Endometrial microvascular endothelial cells (primary cell): ENCODE results near the gene NEK8. TPM values are rescaled to one million over a fixed set of nuclear protein-coding genes. Genes with fewer than 3 reads are reported as not detected.

Source experiments
- in situ Hi-C: cut with HindIII; loops from 2 replicates; pipeline ENCODE4 v1.10.0; 2017; ENCODE audit warnings: low sequenced_read_pairs, low pct_unique_long_range_greater_than_20kb; ENCODE audit errors: inconsistent ontology term
- total RNA-seq: library from RNA; depleted of rRNA; stranded (reverse); fragments of >200 nt; gene quantifications from one replicate; pipeline ENCODE4 v1.2.3, GENCODE V29; 2015; ENCODE audit errors: inconsistent ontology term

Gene NEK8
- total RNA-seq, 1 donor from 2014 or later, result 1.0 TPM

GRCh38 chr17:28740406-28741357 lies 12.1 kb downstream of the NEK8 start:
- in situ Hi-C loops, result no loop called here

- in situ Hi-C loops, result no loop called here
These were observed 13.1 kb downstream of the NEK8 start for GRCh38 chr17:28741358-28742349.

GRCh38 chr17:28743243-28744103 lies 14.9 kb downstream of the NEK8 start, which contains the start of gene TRAF4:
TRAF4 (plus strand) TSS chr17:28744011; CDS start chr17:28744113, 102 bp downstream.
- in situ Hi-C loops, result no loop called here

DNA sequence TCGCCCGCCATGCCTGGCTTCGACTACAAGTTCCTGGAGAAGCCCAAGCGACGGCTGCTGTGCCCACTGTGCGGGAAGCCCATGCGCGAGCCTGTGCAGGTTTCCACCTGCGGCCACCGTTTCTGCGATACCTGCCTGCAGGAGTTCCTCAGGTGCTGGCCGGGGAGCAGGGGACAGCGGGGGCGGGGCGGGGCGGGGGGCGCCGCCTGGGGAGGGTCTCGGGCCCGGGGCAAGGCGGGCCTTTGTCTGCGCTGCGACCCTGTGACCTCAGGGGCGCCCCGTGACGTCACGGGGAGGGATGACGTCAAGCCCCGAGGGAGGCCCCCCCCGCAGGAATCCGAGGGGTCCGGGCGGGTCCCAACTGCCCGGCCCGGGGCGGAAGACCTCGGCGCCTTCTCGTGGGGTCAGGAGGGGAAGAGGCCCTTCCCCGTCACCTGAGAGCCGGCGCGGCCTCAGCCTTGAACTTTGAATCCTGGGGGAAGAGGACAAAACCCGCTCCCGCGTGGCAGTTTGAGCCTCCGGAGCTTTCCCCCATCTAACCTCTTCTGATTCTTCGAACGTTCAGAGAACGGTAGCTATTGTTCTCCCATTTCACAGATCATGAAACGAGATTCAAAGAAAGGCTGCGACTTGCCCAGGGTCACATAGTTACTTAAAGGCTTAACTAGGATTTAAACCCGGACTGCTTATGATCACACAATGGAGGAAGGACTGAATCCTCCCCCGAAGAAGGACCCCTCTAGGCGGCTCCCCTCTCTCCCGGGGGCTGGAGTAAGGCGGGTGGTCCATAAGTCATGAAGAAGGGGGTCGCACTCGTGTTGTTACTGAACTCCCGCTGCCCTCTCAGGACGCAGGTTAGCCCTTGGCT lies 15.8 kb downstream of the NEK8 start:
- in situ Hi-C loops, result no loop called here

DNA sequence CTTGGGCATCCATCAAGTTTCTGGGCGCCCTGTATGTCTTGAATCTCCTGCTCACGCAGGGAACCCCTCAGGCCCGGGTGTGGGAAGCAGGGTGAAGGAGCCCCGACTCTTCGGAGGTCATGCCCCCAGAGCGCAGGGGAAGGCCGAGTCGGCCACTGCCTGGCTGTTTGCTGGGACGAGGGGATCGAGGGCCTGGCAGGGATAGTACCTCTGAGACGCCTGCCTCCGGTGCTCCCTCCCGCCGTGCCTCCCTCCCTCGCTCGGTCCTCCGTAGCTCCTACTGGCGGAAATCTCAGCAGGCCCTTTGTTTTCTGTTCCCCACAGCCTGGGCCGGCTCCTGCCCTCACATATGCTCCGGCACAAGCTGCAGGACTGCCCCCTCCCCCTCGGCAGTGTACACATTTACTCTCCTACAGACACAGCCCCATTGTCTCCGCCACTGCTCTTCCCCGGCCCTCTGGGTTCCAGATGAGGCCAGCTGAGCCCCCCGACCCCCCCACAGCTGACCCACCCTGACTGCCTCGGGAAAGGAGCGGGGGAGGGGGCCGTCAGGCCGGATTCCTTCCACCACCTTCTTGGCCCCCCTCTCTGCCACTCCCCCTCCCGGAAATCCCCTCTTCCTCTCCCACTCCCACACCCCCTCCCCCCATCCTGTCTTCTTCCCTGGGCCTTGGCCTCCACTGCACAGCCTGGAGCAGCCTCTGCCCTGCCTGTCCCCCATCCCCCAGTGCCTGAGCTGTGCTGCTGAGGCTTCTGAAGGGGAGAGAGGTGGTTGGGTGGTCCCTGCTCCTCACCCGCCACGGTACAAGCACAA lies 16.6 kb downstream of the NEK8 start:
- in situ Hi-C loops, result no loop called here

GRCh38 chr17:28745786-28746411 lies 17.3 kb downstream of the NEK8 start:
- in situ Hi-C loops, result no loop called here

DNA sequence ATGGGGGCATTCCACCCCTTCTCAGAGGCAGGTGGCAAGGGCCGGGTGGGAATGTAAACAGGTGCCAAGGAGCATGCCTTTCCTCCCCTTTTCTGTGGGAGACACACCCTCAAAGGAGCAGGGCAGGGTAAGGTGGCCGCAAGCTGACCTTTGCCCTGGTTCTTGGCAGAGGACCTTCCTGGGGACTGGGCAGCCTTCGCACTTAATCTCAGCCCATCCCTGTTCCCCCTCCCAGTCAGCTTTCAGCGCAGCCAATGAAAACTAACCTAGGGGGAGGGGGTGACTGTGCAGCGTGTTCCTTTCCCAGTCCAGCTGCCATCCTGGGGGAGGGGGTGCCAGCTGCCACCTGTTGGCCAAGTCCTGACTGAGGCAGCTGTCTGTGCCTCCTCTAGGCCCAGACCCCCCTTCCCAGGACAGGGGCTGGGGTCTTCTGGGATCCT lies 18.0 kb downstream of the NEK8 start:
- in situ Hi-C loops, result no loop called here

DNA sequence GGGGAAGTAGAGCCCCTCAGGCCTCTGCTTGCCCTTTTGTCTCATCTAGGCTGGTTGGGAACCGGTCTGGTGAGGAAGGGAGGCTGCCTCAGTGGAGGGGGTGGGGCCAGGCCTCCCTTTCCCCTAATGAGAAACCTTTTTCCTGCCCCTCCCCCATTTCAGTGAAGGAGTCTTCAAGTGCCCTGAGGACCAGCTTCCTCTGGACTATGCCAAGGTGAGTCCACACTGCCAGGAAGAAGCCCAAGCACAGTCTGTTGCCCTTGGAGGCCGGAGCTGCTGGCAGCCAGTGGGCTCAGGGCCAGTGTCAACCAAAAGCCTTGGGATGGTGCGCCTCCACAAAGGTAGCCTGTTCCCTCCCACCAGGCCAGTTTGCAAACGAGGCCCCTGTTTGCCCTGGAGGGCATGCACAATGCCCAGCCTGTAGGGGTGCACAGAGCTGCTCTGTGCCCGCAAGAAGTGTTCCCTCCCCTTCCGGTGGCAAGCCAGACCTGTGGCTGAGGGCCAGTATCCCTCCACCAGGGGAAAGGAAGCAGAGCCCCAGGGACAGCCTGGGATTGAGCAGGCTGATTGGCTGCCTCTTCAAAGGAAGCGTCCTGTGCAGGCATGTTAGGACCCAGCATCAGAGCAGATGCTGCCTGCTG lies 18.6 kb downstream of the NEK8 start:
- in situ Hi-C loops, result no loop called here

DNA sequence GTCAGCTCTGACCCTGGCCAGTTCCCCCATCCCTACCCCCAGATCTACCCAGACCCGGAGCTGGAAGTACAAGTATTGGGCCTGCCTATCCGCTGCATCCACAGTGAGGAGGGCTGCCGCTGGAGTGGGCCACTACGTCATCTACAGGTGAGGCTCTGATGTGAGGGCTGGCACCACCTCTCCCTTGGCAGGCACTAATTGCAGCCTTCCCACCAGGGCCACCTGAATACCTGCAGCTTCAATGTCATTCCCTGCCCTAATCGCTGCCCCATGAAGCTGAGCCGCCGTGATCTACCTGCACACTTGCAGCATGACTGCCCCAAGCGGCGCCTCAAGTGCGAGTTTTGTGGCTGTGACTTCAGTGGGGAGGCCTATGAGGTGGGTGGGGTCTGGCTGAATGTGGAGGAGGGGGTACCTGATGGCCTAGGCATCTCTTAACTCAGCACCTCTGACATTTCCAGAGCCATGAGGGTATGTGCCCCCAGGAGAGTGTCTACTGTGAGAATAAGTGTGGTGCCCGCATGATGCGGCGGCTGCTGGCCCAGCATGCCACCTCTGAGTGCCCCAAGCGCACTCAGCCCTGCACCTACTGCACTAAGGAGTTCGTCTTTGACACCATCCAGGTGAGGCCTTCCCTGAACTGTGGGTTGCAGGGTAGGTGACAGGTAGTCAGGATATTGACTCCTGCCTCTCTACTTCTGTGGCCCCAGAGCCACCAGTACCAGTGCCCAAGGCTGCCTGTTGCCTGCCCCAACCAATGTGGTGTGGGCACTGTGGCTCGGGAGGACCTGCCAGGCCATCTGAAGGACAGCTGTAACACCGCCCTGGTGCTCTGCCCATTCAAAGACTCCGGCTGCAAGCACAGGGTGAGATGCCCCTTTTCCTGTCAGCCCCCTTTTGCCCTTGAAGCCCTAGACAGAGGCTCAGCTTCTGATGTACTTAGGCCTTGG lies 19.5 kb downstream of the NEK8 start:
- in situ Hi-C loops, result no loop called here

- in situ Hi-C loops, result no loop called here
These were observed 20.4 kb downstream of the NEK8 start for GRCh38 chr17:28748852-28749515.

DNA sequence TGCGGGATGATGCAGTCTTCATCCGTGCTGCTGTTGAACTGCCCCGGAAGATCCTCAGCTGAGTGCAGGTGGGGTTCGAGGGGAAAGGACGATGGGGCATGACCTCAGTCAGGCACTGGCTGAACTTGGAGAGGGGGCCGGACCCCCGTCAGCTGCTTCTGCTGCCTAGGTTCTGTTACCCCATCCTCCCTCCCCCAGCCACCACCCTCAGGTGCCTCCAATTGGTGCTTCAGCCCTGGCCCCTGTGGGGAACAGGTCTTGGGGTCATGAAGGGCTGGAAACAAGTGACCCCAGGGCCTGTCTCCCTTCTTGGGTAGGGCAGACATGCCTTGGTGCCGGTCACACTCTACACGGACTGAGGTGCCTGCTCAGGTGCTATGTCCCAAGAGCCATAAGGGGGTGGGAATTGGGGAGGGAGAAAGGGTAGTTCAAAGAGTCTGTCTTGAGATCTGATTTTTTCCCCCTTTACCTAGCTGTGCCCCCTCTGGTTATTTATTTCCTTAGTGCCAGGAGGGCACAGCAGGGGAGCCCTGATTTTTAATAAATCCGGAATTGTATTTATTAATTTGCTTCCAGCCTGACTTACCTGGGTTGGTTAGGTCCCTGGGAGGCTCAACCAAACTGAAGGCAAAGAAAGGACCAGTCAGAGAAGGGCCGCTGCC lies 21.1 kb downstream of the NEK8 start:
- in situ Hi-C loops, result no loop called here

GRCh38 chr17:28750178-28751047 lies 21.8 kb downstream of the NEK8 start:
- in situ Hi-C loops, result no loop called here
